ENCODE data around the gene BCLAF1. TPM values are rescaled to one million over a fixed set of nuclear protein-coding genes. Genes with fewer than 3 reads are reported as not detected.
"Not testable (repeated sequence)": the region's sequence is repeated elsewhere in the genome, so short reads cannot be mapped to it uniquely, and the experiment has no call there.

Gene BCLAF1
- total RNA-seq, 1 donor from 2014 or later, result 135 TPM

- DNase-seq (ENCODE audit: low read depth), result peak; percentile 99
Observed at GRCh38 chr6:136249811-136250685, 39.6 kb downstream of the BCLAF1 start, which contains the start of gene MTFR2. TSS of gene MTFR2 (minus strand) at chr6:136250311. CDS start at chr6:136249099, 1,212 bp downstream.

- DNase-seq (ENCODE audit: low read depth), result no peak
Observed at GRCh38 chr6:136249336-136249735, 40.3 kb downstream of the BCLAF1 start.

GRCh38 chr6:136244061-136244616 lies 45.5 kb downstream of the BCLAF1 start:
- no peak for DNase-seq (ENCODE audit: low read depth)

GRCh38 chr6:136236466-136237293 lies 53.0 kb downstream of the BCLAF1 start:
- no peak for DNase-seq (ENCODE audit: low read depth)

- peak; percentile 68 for DNase-seq (ENCODE audit: low read depth)
Observed at GRCh38 chr6:136235233-136235564, 54.4 kb downstream of the BCLAF1 start.

GRCh38 chr6:136232701-136233100 lies 56.9 kb downstream of the BCLAF1 start:
- no peak for DNase-seq (ENCODE audit: low read depth)

GRCh38 chr6:136230219-136230853 lies 59.3 kb downstream of the BCLAF1 start:
- no peak for DNase-seq (ENCODE audit: low read depth)

GRCh38 chr6:136228814-136229213 lies 60.8 kb downstream of the BCLAF1 start:
- no peak for DNase-seq (ENCODE audit: low read depth)

- peak; percentile 89 for DNase-seq (ENCODE audit: low read depth)
Observed at GRCh38 chr6:136226674-136227377, 62.8 kb downstream of the BCLAF1 start.

- peak; percentile 52 for DNase-seq (ENCODE audit: low read depth)
Observed at GRCh38 chr6:136226027-136226673, 63.5 kb downstream of the BCLAF1 start.

- peak; percentile 37 for DNase-seq (ENCODE audit: low read depth)
Observed at GRCh38 chr6:136225496-136225895, 64.2 kb downstream of the BCLAF1 start.

GRCh38 chr6:136224974-136225373 lies 64.7 kb downstream of the BCLAF1 start:
- not testable (repeated sequence) for DNase-seq (ENCODE audit: low read depth)

- DNase-seq (ENCODE audit: low read depth), result no peak
Observed at GRCh38 chr6:136216503-136217401, 72.9 kb downstream of the BCLAF1 start.

- no peak for DNase-seq (ENCODE audit: low read depth)
Observed at GRCh38 chr6:136213853-136214252, 75.8 kb downstream of the BCLAF1 start.

GRCh38 chr6:136213012-136213539 lies 76.6 kb downstream of the BCLAF1 start:
- no peak for DNase-seq (ENCODE audit: low read depth)

GRCh38 chr6:136212608-136213007 lies 77.0 kb downstream of the BCLAF1 start:
- no peak for DNase-seq (ENCODE audit: low read depth)

- no peak for DNase-seq (ENCODE audit: low read depth)
Observed at GRCh38 chr6:136210398-136211165, 79.1 kb downstream of the BCLAF1 start.

- DNase-seq (ENCODE audit: low read depth), result no peak
Observed at GRCh38 chr6:136209496-136209895, 80.2 kb downstream of the BCLAF1 start.

- no peak for DNase-seq (ENCODE audit: low read depth)
Observed at GRCh38 chr6:136208783-136209182, 80.9 kb downstream of the BCLAF1 start.
